ENCODE results near the gene C5orf22.

Gene C5orf22

GRCh38 chr5:31504529-31504928 is 27.6 kb upstream of the C5orf22 start:
- no peak for TF ChIP-seq USF1 (IDR thresholded peaks at IDR 0.05)
- no peak for TF ChIP-seq TCF12 (IDR thresholded peaks at IDR 0.05; ENCODE audit: low read depth)
- no peak for TF ChIP-seq MAX (IDR thresholded peaks at IDR 0.05)
- TF ChIP-seq FOXM1 (IDR thresholded peaks at IDR 0.05; ENCODE audit: borderline replicate concordance, low read depth): no peak
- no peak for TF ChIP-seq TAF1 (IDR thresholded peaks at IDR 0.05; ENCODE audit: low read depth)
- TF ChIP-seq, protein P1, sequence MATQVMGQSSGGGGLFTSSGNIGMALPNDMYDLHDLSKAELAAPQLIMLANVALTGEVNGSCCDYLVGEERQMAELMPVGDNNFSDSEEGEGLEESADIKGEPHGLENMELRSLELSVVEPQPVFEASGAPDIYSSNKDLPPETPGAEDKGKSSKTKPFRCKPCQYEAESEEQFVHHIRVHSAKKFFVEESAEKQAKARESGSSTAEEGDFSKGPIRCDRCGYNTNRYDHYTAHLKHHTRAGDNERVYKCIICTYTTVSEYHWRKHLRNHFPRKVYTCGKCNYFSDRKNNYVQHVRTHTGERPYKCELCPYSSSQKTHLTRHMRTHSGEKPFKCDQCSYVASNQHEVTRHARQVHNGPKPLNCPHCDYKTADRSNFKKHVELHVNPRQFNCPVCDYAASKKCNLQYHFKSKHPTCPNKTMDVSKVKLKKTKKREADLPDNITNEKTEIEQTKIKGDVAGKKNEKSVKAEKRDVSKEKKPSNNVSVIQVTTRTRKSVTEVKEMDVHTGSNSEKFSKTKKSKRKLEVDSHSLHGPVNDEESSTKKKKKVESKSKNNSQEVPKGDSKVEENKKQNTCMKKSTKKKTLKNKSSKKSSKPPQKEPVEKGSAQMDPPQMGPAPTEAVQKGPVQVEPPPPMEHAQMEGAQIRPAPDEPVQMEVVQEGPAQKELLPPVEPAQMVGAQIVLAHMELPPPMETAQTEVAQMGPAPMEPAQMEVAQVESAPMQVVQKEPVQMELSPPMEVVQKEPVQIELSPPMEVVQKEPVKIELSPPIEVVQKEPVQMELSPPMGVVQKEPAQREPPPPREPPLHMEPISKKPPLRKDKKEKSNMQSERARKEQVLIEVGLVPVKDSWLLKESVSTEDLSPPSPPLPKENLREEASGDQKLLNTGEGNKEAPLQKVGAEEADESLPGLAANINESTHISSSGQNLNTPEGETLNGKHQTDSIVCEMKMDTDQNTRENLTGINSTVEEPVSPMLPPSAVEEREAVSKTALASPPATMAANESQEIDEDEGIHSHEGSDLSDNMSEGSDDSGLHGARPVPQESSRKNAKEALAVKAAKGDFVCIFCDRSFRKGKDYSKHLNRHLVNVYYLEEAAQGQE (IDR thresholded peaks at IDR 0.05; ENCODE audit: low read depth): no peak
- no peak for TF ChIP-seq TEAD4 (IDR thresholded peaks at IDR 0.05)

DNA sequence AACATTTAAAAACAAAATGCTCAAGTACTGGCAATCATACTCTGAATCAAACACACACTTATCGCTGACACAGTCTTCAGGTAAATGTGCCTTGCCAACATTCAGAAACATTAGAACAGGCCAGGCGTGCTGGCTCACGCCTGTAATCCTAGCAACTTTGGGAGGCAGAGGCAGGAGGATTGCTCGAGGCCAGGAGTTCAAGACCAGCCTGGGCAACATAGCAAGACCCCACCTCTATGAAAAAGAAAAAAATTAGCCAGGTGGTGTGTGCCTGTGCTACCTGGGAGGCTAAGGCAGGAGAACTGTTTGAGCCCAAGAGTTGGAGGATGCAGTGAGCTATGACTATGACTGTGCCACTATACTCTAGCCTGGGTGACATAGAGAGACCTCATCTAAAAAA is 20.8 kb upstream of the C5orf22 start:
- no peak for TF ChIP-seq NFIC (IDR thresholded peaks at IDR 0.05)
- TF ChIP-seq TAF1 (IDR thresholded peaks at IDR 0.05; ENCODE audit: low read depth): no peak
- TF ChIP-seq MAX (IDR thresholded peaks at IDR 0.05): no peak
- no peak for TF ChIP-seq EGR1 (IDR thresholded peaks at IDR 0.05)
- TF ChIP-seq EP300 (IDR thresholded peaks at IDR 0.05; ENCODE audit: borderline replicate concordance): no peak
- no peak for TF ChIP-seq TEAD4 (IDR thresholded peaks at IDR 0.05)
- no peak for TF ChIP-seq TCF12 (IDR thresholded peaks at IDR 0.05; ENCODE audit: low read depth)
- no peak for TF ChIP-seq YY1 (IDR thresholded peaks at IDR 0.05; ENCODE audit: low read depth)
- no peak for TF ChIP-seq CEBPB (IDR thresholded peaks at IDR 0.05)

DNA sequence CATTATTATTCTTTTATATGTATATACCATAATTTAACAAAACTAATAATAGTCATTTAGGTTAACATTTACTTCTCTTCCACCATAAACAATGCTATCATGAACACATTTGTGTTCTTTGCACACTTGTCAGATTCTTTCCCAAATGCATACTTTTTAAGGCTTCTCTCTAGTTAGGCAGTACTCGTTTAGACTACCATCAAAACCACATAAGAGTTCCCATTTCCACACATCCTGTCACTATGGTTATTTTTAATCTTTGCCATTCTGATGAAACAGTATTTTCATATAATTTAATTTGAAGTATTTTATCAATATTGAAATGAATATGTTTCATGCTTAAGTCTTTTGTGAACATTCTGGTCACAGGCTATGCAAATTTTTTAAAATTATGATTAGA is 15.3 kb upstream of the C5orf22 start:
- TF ChIP-seq CREB1 (IDR thresholded peaks at IDR 0.05; ENCODE audit: low read depth): no peak
- TF ChIP-seq USF1 (IDR thresholded peaks at IDR 0.05): no peak
- no peak for TF ChIP-seq EGR1 (IDR thresholded peaks at IDR 0.05)
- TF ChIP-seq NFIC (IDR thresholded peaks at IDR 0.05): no peak
- TF ChIP-seq CEBPB (IDR thresholded peaks at IDR 0.05): no peak
- TF ChIP-seq FOXM1 (IDR thresholded peaks at IDR 0.05; ENCODE audit: borderline replicate concordance, low read depth): no peak
- TF ChIP-seq YY1 (IDR thresholded peaks at IDR 0.05; ENCODE audit: low read depth): no peak
- no peak for TF ChIP-seq ZBTB7A (IDR thresholded peaks at IDR 0.05; ENCODE audit: low read depth)
- no peak for TF ChIP-seq TCF12 (IDR thresholded peaks at IDR 0.05; ENCODE audit: low read depth)

GRCh38 chr5:31523041-31523440 is 9.1 kb upstream of the C5orf22 start:
- no peak for TF ChIP-seq FOXM1 (IDR thresholded peaks at IDR 0.05; ENCODE audit: borderline replicate concordance, low read depth)
- no peak for TF ChIP-seq EGR1 (IDR thresholded peaks at IDR 0.05)
- TF ChIP-seq ZBTB7A (IDR thresholded peaks at IDR 0.05; ENCODE audit: low read depth): no peak
- TF ChIP-seq RAD21 (IDR thresholded peaks at IDR 0.05; ENCODE audit: low read depth): no peak
- TF ChIP-seq NFIC (IDR thresholded peaks at IDR 0.05): no peak
- TF ChIP-seq CREB1 (IDR thresholded peaks at IDR 0.05; ENCODE audit: low read depth): no peak
- TF ChIP-seq, protein P1 (IDR thresholded peaks at IDR 0.05; ENCODE audit: low read depth): no peak
- no peak for TF ChIP-seq TEAD4 (IDR thresholded peaks at IDR 0.05)
- no peak for TF ChIP-seq TAF1 (IDR thresholded peaks at IDR 0.05; ENCODE audit: low read depth)
- TF ChIP-seq MAX (IDR thresholded peaks at IDR 0.05): no peak
- TF ChIP-seq CEBPB (IDR thresholded peaks at IDR 0.05): no peak

DNA sequence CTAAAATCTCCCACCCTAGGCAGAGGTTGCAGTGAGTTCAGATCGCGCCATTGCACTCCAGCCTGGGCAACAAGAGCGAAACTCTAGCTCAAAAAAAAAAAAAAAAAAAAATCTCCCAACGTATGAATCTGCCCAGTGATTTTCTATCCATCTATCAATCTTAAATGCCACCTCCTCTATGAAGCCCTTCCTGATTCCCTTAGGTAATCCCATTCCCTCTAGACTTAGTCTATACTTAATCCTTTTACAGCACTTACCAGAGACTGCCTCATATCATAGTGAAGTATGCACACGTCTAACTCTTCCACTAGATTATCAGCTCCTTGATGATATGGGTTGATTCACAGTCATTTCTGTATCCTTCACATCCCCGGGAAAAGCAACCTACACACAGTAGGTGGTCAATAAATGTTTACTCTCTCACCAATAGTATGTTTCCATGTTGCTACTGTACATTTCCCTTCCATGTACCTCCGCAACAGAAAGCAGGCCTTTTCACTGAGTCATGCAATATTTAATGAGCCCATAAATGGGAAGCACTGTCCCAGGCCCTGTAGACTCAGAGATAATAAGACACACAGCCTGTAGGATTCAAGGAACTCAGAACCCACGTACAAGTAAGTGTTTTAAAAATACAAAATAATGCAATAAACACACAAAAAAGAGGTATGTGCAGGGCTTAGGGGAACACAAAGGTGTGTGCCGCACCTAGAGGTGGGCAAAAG is 1.4 kb upstream of the C5orf22 start:
- TF ChIP-seq TCF12 (IDR thresholded peaks at IDR 0.05; ENCODE audit: low read depth) (no peak), FOXM1 (IDR thresholded peaks at IDR 0.05; ENCODE audit: borderline replicate concordance, low read depth) (no peak), CREB1 (IDR thresholded peaks at IDR 0.05; ENCODE audit: low read depth) (no peak), USF1 (IDR thresholded peaks at IDR 0.05) (no peak), YY1 (IDR thresholded peaks at IDR 0.05; ENCODE audit: low read depth) (no peak), EGR1 (IDR thresholded peaks at IDR 0.05) (no peak)
- TF ChIP-seq, protein P1 (IDR thresholded peaks at IDR 0.05; ENCODE audit: low read depth): no peak
